Activated T-cell treated with anti-CD3 and anti-CD28 coated beads for 24 hours (primary cell): ENCODE measurements around the gene PTPN6.
A peak's percentile ranks its signal among the peaks of the same experiment; 100 is the strongest.
"Not testable (repeated sequence)": the region's sequence is repeated elsewhere in the genome, so short reads cannot be mapped to it uniquely, and the experiment has no call there.

Experiments
- DNase-seq: peaks from one replicate; pipeline ENCODE4 v3.0.0-alpha.2; 2020; ENCODE audit warnings: low read depth

Gene PTPN6

GRCh38 chr12:6950811-6951540, at the start of gene PTPN6:
Gene PTPN6 (plus strand): TSS chr12:6951356. CDS start chr12:6951513, 157 bp downstream.
- no peak for DNase-seq

GRCh38 chr12:6902448-6902847, 48.7 kb upstream of the PTPN6 start:
- DNase-seq = no peak

DNA sequence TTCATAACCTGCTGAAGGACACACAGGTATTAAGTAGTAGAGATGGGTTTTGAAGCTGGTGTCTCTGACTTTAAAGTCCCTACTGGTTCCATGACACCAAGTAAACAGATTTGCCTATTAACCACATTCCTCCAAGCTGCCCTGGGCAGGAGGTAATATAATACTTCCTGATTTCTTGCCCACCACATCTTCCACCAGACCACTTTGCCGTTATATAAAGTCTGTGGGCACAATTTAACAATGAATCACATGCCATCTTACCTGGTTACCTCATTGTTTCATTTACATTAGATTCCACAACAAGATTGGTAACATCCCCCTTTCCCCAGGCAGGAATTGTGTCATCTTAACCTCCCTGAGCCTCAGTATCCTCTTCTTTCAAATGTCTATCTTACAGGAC, 47.4 kb upstream of the PTPN6 start:
- DNase-seq = no peak

DNA sequence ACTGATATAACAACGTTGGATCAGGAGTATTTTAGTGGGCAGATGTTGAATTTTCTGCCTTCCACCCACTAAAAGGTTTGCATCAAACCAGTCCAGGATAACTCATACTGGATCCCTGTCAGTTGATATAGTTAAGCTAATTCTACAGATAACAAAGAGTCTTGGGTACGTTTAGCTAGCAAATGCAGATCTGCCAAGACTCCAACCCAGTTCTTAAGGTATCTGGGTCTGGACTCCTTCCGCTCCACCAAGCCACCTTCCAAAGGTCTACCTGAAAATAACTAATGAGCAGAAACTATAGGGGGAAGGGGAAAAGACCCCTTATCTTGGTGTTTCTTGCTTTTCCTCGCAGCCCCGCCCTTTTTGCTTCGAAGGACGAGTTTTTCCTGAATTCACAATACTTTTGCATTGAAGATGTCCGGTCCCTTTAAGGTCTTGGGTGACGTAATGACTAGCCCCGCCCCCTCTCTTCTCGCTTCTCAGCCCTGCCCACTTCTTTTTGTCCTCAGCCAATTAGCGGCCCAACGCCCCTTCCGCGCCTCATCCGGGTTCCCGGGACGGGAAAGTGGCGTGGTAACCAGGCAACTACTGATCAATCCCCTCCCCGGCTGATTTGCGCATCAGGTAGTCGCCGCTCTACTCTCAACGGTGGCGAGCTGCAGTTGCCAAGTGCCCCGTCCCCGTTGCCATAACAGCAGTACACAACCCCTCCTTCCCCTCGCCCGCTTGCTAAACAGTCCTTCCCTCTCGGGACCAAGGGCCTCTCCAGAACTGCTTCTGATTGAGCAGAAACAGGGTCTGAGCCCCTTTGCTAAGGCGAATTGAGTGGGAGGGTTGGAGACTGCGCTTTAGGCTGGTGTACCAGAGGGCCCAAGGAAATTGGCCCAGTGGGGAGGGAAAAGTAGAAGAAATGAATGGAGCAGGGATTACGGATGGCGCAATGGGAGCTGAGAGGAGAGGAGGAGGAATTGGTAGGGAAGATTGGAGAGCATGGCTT, 46.6 kb upstream of the PTPN6 start, which contains the start of gene LRRC23:
TSS of gene LRRC23 (plus strand) at position 543 of the 997 bp plus-strand sequence. CDS start 812 bp downstream, outside the sequence.
- DNase-seq = peak; percentile 95

DNA sequence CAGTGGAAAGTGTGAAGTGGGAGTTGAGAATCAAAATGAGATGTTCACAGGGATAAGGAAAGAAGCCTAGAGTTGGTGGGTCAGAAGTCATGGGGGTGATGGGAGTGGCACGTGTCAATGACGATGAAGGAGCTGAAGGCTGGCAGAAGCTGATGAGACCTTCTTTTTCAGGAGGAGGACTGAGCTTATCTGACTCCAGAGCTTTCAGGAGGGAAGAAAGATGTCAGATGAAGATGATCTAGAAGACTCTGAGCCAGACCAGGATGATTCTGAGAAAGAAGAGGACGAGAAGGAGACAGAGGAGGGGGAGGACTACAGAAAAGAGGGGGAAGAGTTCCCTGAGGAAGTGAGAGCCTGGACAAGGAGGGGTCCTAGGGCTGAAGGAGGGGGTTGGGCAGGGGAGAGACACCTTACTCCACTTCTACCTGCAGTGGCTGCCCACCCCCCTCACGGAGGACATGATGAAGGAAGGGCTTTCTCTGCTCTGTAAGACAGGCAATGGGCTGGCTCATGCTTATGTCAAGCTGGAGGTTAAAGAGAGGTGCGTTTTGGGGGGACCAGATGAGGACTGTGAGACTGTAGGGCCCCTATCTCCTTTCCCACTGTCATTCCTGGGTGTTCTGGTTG, 45.6 kb upstream of the PTPN6 start:
- DNase-seq = no peak

DNA sequence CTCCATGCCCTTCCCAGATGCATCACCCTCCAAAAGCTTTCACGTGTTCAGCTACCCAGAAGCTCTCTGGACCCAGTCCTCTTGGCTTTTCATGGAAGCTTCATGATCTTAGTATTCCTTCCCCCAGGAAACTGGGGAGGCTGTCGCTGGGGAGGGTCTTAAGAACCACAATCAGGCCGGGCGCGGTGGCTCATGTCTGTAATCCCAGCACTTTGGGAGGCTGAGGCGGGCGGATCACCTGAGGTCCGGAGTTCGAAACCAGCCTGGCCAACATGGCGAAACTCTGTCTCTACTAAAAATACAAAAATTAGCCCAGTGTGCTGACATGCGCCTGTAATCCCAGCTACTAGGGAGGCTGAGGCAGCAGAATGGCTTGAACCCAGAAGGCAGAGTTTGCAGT, 43.0 kb upstream of the PTPN6 start:
- DNase-seq = not testable (repeated sequence)

DNA sequence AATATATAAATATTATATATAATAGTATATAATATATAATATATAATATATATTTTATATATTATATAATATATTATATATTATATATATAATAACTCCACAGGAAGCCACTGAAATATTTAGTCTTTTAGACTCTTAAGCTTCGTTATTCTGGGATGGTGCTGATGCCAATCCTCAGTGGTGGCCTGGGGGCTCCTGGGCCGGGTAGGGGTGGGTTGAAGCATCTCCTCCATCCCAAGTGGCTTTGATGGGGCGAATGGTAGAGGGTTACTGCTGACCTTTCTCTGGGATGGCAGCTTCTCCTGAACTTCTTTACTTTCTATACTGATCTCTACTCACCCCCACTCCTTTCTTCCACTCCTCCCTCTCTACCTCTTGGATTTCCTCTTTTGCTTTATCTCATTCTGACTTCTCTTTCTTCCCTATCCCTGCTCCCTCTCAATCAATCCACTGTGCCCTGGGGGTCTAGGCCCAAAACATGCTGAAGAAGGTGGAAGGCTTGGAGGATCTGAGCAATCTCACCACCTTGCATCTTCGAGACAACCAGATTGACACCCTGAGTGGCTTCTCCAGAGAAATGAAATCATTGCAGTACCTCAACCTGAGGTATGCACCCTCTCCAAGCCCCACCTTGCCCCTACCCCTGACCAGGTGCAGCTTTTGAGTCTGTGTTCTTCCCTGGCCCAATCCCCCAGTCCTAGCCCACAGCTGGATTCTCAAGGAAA, 41.6 kb upstream of the PTPN6 start:
- no peak for DNase-seq

DNA sequence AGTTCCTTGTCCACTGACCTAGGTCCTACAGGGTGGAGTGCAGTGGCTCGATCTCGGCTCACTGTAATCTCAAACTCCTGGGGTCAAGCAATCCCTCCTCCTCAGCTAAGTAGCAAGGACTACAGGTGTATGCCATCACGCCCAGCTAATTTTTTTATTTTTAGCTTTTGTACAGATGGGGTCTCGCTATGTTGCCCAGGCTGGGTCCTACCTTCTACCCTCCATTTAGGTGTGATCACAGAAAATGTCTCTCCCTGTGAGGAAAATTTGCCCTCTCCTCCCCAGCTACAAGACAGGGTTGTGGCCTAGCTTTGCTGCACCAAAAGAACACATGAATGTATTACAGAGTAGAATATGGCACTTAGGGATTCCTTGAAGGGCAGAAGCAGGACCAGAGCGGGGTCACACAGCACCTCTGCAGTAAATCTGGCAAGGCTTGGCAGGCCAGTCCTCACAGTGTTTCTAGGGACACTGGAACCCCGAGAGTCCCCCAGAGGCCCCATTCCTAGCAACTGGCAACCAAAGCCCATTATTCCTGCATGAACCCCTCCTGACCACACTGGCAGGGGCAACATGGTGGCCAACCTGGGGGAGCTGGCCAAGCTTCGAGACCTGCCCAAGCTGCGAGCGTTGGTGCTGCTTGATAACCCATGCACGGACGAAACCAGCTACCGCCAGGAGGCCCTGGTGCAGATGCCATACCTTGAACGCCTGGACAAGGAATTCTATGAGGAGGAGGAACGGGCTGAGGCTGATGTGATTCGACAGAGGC, 38.8 kb upstream of the PTPN6 start:
- DNase-seq = no peak

DNA sequence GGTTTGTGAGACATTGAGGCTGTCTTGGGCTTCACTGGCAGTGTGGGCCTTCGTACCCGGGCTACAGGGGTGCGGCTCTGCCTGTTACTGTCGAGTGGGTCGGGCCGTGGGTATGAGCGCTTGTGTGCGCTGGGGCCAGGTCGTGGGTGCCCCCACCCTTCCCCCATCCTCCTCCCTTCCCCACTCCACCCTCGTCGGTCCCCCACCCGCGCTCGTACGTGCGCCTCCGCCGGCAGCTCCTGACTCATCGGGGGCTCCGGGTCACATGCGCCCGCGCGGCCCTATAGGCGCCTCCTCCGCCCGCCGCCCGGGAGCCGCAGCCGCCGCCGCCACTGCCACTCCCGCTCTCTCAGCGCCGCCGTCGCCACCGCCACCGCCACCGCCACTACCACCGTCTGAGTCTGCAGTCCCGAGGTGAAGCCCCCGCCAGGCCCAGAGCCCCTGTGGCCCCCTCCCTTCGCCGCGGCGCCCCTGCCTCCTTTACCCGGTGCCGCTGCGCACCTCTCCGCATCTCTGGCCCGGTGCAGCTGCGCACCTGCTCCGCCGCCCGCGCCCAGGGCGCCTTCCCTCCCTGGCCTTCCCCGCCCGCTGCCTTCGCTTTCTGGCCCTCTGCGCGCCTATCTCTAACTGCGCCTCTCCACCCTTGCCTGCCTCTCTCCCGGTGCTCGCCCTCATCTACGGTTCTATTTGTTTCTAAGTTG, 36.8 kb upstream of the PTPN6 start, which contains the start of gene ENO2:
TSS of gene ENO2 (plus strand) at position 335 of the 701 bp plus-strand sequence. CDS start 1,253 bp downstream, outside the sequence.
- DNase-seq = peak; percentile 78

DNA sequence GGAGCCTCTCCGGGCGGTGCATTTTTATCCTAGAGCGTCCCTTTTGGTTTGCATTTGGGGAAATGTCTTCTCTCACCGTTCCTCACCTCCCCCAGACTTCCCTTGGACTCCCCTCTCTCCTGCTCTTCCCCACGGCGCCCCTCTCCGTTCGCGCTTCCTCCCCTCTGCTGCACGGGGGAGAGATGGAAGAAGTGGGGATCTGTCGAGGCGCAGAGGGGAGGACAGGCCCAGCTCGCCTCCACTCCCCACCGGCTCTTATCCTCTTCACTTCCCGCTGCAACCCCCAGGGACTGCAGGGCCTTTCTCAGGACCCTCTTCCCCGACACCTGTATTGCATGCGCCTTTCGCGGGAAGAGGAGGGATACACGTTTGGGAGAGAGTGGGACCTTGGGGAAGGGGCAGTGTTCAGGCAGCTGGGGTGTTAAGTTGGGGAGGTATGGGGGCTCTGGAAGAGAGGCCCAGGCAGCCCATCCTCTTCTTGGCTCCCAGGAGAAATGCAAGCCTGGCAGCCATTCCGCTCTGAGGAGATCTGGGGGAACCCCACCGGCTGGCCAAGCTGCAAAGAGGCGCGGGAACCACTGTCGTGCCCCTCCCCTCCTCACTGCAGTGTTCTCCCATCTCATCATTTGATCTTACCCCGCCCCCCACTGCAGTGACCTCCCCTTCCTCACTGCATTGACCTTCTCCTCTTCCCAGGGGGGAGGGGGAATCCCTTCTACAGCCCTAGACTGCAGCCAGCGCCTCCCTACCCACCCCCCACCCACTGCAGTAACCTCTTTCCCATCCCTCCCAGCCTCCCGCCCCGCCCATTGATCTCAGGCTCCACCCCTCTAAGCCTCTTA, 36.0 kb upstream of the PTPN6 start:
- DNase-seq = no peak

DNA sequence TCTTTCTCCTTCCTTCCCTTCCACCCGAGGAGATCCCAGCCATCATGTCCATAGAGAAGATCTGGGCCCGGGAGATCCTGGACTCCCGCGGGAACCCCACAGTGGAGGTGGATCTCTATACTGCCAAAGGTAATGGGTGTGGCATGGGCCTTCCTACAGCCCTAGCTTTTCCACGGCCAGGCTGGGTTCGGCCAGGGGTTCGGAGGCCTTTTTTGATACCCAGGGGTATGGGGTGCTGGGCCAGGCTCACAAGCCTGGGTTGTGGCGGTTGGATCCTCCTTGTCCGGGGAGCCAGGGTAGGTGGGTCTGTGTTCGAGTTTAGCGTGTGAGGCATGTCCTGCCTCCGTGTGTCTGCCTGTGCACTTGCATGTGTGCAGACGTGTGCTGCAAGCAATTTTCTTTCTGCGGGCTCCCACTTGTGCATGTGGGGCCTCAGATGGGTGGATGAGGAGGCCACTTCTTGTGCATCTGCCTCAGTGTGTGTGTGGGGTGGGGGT, 35.3 kb upstream of the PTPN6 start:
- no peak for DNase-seq

- no peak for DNase-seq
Measured at GRCh38 chr12:6916426-6917200, 34.5 kb upstream of the PTPN6 start.

- no peak for DNase-seq
Measured at GRCh38 chr12:6917491-6918231, 33.5 kb upstream of the PTPN6 start.

DNA sequence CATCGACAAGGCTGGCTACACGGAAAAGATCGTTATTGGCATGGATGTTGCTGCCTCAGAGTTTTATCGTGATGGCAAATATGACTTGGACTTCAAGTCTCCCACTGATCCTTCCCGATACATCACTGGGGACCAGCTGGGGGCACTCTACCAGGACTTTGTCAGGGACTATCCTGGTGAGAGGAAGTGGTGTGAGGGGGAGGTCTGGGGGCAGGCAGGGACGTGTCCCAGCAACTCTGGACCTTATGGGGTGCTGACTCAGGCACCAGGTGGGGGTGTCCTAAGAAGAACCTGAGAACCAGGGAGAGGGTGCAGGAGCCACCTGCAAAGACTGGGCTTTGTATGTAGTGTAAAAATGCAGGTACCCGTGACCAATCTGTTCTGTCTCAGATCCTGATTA, 31.6 kb upstream of the PTPN6 start:
- DNase-seq = no peak

DNA sequence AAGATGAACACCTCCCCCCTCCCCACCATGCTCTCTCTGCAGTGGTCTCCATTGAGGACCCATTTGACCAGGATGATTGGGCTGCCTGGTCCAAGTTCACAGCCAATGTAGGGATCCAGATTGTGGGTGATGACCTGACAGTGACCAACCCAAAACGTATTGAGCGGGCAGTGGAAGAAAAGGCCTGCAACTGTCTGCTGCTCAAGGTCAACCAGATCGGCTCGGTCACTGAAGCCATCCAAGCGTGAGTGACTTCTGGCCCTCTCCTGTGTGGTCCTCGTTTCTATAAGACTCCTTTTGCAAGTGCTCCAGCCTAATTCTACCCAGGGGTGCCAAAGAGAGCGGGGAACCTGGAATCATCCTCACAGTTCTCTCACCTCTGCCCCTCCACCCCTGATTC, 29.6 kb upstream of the PTPN6 start:
- no peak for DNase-seq

DNA sequence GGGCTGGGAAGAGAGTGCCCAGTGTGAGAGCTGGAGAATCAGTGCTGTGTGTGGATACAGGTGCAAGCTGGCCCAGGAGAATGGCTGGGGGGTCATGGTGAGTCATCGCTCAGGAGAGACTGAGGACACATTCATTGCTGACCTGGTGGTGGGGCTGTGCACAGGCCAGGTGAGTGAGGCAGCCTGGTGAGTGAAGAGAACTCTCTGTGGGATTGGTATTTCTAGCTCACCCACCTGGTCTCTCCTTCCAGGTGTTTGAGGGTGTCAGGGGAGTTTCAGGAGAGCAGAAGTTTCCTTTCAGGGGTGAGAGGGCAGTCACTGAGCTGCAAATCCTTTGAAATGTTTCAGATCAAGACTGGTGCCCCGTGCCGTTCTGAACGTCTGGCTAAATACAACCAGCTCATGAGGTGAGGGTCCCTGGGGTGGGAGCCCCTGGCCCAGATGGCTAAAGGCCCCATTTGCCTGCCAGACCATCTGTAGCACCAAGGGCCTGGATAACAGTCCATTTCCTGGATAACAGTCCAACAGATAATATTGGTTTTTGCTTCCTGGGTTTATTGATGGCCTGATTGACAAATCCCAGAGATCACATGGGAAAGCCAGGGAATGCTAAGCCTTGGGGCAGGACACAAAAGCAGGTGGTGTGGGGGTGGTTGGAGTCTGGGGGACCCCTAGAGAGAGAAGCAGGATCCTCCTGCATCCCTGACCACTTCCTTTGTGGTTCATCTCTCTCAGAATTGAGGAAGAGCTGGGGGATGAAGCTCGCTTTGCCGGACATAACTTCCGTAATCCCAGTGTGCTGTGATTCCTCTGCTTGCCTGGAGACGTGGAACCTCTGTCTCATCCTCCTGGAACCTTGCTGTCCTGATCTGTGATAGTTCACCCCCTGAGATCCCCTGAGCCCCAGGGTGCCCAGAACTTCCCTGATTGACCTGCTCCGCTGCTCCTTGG, 28.9 kb upstream of the PTPN6 start:
- DNase-seq = no peak
